HepG2 (cell line): ENCODE results near the gene S1PR3. TPM values are rescaled to one million over a fixed set of nuclear protein-coding genes. Genes with fewer than 3 reads are reported as not detected.

Source experiments
- ATAC-seq: fragments of 200-7000 bp; cut with Tn5 transposase; 3 replicates; pipeline ENCODE4 v1.9.1; 2020; ENCODE audit warnings: mild to moderate bottlenecking, moderate library complexity
- BruUV-seq: library from RNA; stranded (reverse); fragments of 400-500 nt; replicated peaks from 2 replicates; lab custom pipeline; 2021; lab: Mats Ljungman, UMichigan
- CTCF ChIA-PET: fragments of 300-600 bp; formaldehyde crosslinking; extraction: SDS; loops from one replicate; lab custom pipeline; 2021; ENCODE audit warnings: low total read pairs, inconsistent platforms, low intra/inter-chr PET ratio; lab: Yijun Ruan, JAX
- POLR2A ChIA-PET: fragments of 350-600 bp; sonication (Branson Sonifier 250); formaldehyde crosslinking; loops from one replicate; lab custom pipeline; 2020; ENCODE audit warnings: antibody characterized with exemption, inconsistent platforms; lab: Yijun Ruan, JAX
- DNase-seq: peaks from one replicate; pipeline ENCODE4 v3.0.0-alpha.2; 2015; ENCODE audit warnings: low spot score
- FAIRE-seq: peaks from 3 replicates; lab custom pipeline; 2011; peaks lifted over from hg19 to GRCh38; lab: Jason Lieb, UNC
- H2AFZ ChIP-seq: one replicate; pipeline ENCODE4 v1.6.1; 2011; ENCODE audit warnings: low read length, inconsistent platforms
- H3K27ac ChIP-seq: fragments of 300-600 bp; 3 replicates; pipeline ENCODE4 v1.8.0; 2011; ENCODE audit warnings: mixed run types, mild to moderate bottlenecking, mixed read lengths, low read length, inconsistent platforms; ENCODE audit not compliant: insufficient read depth; ENCODE audit errors: extremely low read length
- H3K27me3 ChIP-seq, 2 experiments: fragments of 200-600 bp in 1 of 2; 2 replicates in 1 of 2; 3 replicates in 1 of 2; pipeline versions ENCODE4 v1.6.0 to v1.8.0; 2011; ENCODE audit warnings: low read length in 2 of 2, mild to moderate bottlenecking in 2 of 2, moderate library complexity in 2 of 2, inconsistent platforms in 1 of 2; ENCODE audit not compliant: insufficient read depth in 2 of 2, control insufficient read depth in 1 of 2
- H3K36me3 ChIP-seq, 2 experiments: fragments of 200-600 bp in 1 of 2; replicated peaks in 1 of 2; 2 replicates in 1 of 2; 3 replicates in 1 of 2; pipeline versions ENCODE4 v1.5.1 to v1.8.0; 2011; ENCODE audit warnings: low read length in 2 of 2, inconsistent platforms in 1 of 2; ENCODE audit not compliant: insufficient read depth in 2 of 2, control insufficient read depth in 1 of 2
- H3K4me1 ChIP-seq: 2 replicates; pipeline ENCODE4 v1.5.1; 2012; ENCODE audit warnings: low read length, inconsistent platforms; ENCODE audit not compliant: insufficient read depth
- H3K4me2 ChIP-seq: 2 replicates; pipeline ENCODE4 v1.6.0; 2011; ENCODE audit warnings: low read depth, low read length, inconsistent platforms
- H3K4me3 ChIP-seq, 3 experiments: fragments of 200-600 bp in 1 of 3; sonication (generic), shearing (Covaris generic) in 1 of 3; replicated peaks in 1 of 3; 2 replicates each; pipeline ENCODE4 v1.5.1; 2011 to 2016; ENCODE audit warnings: low read length in 3 of 3, inconsistent platforms in 2 of 3, low read depth in 2 of 3, mild to moderate bottlenecking in 2 of 3, control low read depth in 1 of 3, mixed read lengths in 1 of 3; ENCODE audit not compliant: insufficient read depth in 1 of 3
- H3K79me2 ChIP-seq: one replicate; pipeline ENCODE4 v1.6.1; 2011; ENCODE audit warnings: low read length, inconsistent platforms; ENCODE audit not compliant: insufficient read depth
- H3K9ac ChIP-seq: 2 replicates; pipeline ENCODE4 v1.6.0; 2011; ENCODE audit warnings: mild to moderate bottlenecking, low read depth, low read length, inconsistent platforms; ENCODE audit not compliant: insufficient read depth
- H3K9me3 ChIP-seq: 2 replicates; pipeline ENCODE4 v1.5.1; 2012; ENCODE audit warnings: mild to moderate bottlenecking, low read length
- H4K20me1 ChIP-seq: 2 replicates; pipeline ENCODE4 v1.6.0; 2011; ENCODE audit warnings: inconsistent platforms, mild to moderate bottlenecking, low read length, moderate library complexity; ENCODE audit not compliant: insufficient read depth
- SOX5 ChIP-seq: IDR thresholded peaks from 2 replicates; pipeline ENCODE4 v1.6.1; 2016; ENCODE audit warnings: borderline replicate concordance
- TSC22D2 ChIP-seq: sonication (generic); formaldehyde crosslinking; IDR thresholded peaks from 2 replicates; pipeline ENCODE4 v1.5.1; 2020; ENCODE audit warnings: missing genetic modification reagents, mild to moderate bottlenecking, borderline replicate concordance
- ZBTB39 ChIP-seq: sonication (generic); formaldehyde crosslinking; IDR thresholded peaks from 2 replicates; pipeline ENCODE4 v1.5.0; 2020; ENCODE audit warnings: missing genetic modification reagents
- WGBS: methylation state at CpG from one replicate; pipeline ENCODE4 v1.1.6; 2017; ENCODE audit warnings: low lambda C conversion rate; 5-methylcytosine and 5-hydroxymethylcytosine counted together
- in situ Hi-C: cut with HindIII; loops from 2 replicates; pipeline ENCODE4 v1.10.0; 2017; ENCODE audit warnings: low pct_unique_long_range_greater_than_20kb; ENCODE audit not compliant: extremely low pct_ligation_motif_present
- intact Hi-C: fragments of 100-400 bp; cut with micrococcal nuclease; formaldehyde crosslinking; loops from one replicate; pipeline ENCODE4 v1.10.0; 2022; ENCODE audit not compliant: unreplicated experiment
- polyA plus RNA-seq, 8 experiments: library from polyadenylated mRNA; depleted of rRNA in 3 of 8; stranded (reverse) in 7 of 8; unstranded in 1 of 8; fragments of >200 nt; fragmentation: Illumina TruSeq in 4 of 8; extraction: Trizol in 4 of 8; gene quantifications; 2 replicates each; pipeline versions ENCODE4 v1.2.1 to v1.2.3, GENCODE V29; 2011 to 2016; ENCODE audit warnings: low read depth in 4 of 8, missing spikeins in 1 of 8, mixed read lengths in 1 of 8; ENCODE audit not compliant: insufficient read depth in 1 of 8
- total RNA-seq, 5 experiments: library from RNA; depleted of rRNA; stranded (reverse); fragments of >200 nt; fragmentation: Illumina TruSeq; extraction: Trizol; gene quantifications; 2 replicates each; pipeline ENCODE4 v1.2.3, GENCODE V29; 2016; ENCODE audit warnings: low read depth in 1 of 5
- TF ChIP-seq, protein P1 (sequence below): sonication (generic); formaldehyde crosslinking; IDR thresholded peaks from 2 replicates; pipeline ENCODE4 v1.4.0; 2020; ENCODE audit warnings: missing genetic modification reagents, borderline replicate concordance
- TF ChIP-seq, protein P2 (sequence below): fragments of 450-650 bp; IDR thresholded peaks from 2 replicates; pipeline ENCODE4 v1.6.1; 2017

Gene S1PR3
- total and polyA plus RNA-seq, 2 of the 13 experiments (the other 11 are each of a cell fraction or from before 2014, with no cell fraction given), result 0.02 TPM; not detected in 1

DNA sequence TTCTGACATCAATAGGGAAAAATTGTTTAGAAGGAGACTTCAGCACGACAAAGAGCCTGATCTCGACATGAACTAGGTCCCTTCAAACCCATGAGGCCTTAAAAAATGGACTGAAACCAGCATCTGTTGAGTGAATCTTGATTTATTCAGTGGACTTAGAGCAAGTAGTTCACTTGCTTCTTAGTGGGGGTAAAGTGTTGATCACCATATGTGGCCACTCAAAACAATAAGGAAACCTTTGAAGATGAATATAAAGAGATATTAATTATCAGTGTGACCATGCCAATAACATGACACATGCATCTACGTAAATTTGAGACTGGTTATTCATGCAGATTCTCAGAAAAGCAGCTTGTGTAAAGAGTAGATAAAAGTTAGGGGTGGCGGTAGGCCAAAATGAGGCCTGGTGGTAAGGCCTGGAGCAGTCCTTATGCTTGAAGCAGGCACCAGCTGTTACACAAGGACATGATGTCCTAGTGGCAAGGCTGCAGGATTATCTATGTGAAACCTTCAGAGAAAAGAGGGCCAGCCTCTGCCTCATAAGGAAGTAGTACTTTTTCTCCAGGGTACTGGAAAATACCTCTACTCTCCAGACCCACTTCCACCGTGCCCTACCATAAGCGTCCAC lies 61.3 kb downstream of the S1PR3 start:
- no peak overlapping the region for H3K4me2 ChIP-seq
- no peak overlapping the region for H3K9ac ChIP-seq
- FAIRE-seq (no peak), ATAC-seq (no peak), DNase-seq (no peak)
- WGBS, result 43% methylated on average over 6 of the region's 6 CpGs
- H3K27ac ChIP-seq, result no peak overlapping the region
- in situ Hi-C loops, result no loop called here
- no peaks in the 10 kb centered on the region for H4K20me1 ChIP-seq
- H3K27me3 ChIP-seq, result no peaks in the 10 kb centered on the region
- no peaks in the 10 kb centered on the region for H3K36me3 ChIP-seq
- H2AFZ ChIP-seq, result no peak overlapping the region
- no peaks in the 10 kb centered on the region for H3K4me1 ChIP-seq
- H3K4me3 ChIP-seq, result no peak overlapping the region
- ChIA-PET POLR2A (no interaction called here), CTCF (no interaction called here)
- no peaks in the 10 kb centered on the region for H3K9me3 ChIP-seq
- TF ChIP-seq, protein P1, sequence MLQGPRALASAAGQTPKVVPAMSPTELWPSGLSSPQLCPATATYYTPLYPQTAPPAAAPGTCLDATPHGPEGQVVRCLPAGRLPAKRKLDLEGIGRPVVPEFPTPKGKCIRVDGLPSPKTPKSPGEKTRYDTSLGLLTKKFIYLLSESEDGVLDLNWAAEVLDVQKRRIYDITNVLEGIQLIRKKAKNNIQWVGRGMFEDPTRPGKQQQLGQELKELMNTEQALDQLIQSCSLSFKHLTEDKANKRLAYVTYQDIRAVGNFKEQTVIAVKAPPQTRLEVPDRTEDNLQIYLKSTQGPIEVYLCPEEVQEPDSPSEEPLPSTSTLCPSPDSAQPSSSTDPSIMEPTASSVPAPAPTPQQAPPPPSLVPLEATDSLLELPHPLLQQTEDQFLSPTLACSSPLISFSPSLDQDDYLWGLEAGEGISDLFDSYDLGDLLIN, result no peak
- no peak for TF ChIP-seq ZBTB39 (CRISPR knock-in tag)
- no peak for TF ChIP-seq SOX5 (CRISPR knock-in tag)
- TF ChIP-seq TSC22D2 (CRISPR knock-in tag), result no peak
- TF ChIP-seq, protein P2, sequence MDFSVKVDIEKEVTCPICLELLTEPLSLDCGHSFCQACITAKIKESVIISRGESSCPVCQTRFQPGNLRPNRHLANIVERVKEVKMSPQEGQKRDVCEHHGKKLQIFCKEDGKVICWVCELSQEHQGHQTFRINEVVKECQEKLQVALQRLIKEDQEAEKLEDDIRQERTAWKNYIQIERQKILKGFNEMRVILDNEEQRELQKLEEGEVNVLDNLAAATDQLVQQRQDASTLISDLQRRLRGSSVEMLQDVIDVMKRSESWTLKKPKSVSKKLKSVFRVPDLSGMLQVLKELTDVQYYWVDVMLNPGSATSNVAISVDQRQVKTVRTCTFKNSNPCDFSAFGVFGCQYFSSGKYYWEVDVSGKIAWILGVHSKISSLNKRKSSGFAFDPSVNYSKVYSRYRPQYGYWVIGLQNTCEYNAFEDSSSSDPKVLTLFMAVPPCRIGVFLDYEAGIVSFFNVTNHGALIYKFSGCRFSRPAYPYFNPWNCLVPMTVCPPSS, result no peak
- TF ChIP-seq, all 625 proteins: peak for 0
- no peaks in the 10 kb centered on the region for H3K79me2 ChIP-seq
- intact Hi-C loops, result no loop called here
- no TSS peak for BruUV-seq
